Tibial nerve (tissue), 3 donors: Measurements from ENCODE around the gene SIPA1L2.

Experiments used
- CTCF ChIP-seq, 5 experiments: fragments of 200-600 bp in 3 of 5; fragments of 450-650 bp in 2 of 5; sonication (generic) in 3 of 5; IDR thresholded peaks; one replicate each; pipeline ENCODE4 v1.5.1; 2016 to 2019; ENCODE audit warnings: antibody characterized with exemption in 5 of 5, mild to moderate bottlenecking in 3 of 5, moderate library complexity in 2 of 5
- POLR2A ChIP-seq, 2 donors: fragments of 450-650 bp; IDR thresholded peaks; one replicate each; pipeline ENCODE4 v1.6.1; 2017; ENCODE audit warnings: antibody characterized with exemption in 2 of 2, mild to moderate bottlenecking in 2 of 2, moderate library complexity in 2 of 2

GRCh38 chr1:232635279-232635678 lies 5.3 kb upstream of the SIPA1L2 start:
- TF ChIP-seq CTCF (IDR thresholded peaks at IDR 0.05) = no peak
- TF ChIP-seq POLR2A (IDR thresholded peaks at IDR 0.05) = no peak
